ENCODE results near the gene TPST2. TPM values are rescaled to one million over a fixed set of nuclear protein-coding genes. Genes with fewer than 3 reads are reported as not detected.

TPST2 gene
- total and polyA plus RNA-seq, 9 of the 15 experiments (the other 6 are each of a cell fraction or from before 2014, with no cell fraction given): 14.2 to 123 (median 60.1) TPM

- no peak; the same call in 1 of the 2 replicates for TF ChIP-seq CEBPG (CRISPR knock-in tag; IDR thresholded peaks at IDR 0.05)
- TF ChIP-seq CEBPG (tag; conservative IDR thresholded peaks at IDR 0.05 in 1 of 2, IDR thresholded peaks at IDR 0.05 in 1 of 2): peak in 1 of 2 experiments; percentile 70; a peak in 3 of 4 replicates
- TF ChIP-seq TBP (optimal IDR thresholded peaks at IDR 0.05; ENCODE audit: low read depth, low read length): peak; percentile 25
- TF ChIP-seq NELFE (IDR thresholded peaks at IDR 0.05; ENCODE audit: insufficient read depth, insufficient read length): no peak
- TF ChIP-seq PHF8 (IDR thresholded peaks at IDR 0.05; ENCODE audit: borderline replicate concordance, low read length): peak; percentile 23; the same call in 1 of the 2 replicates
- no peak for TF ChIP-seq DACH1 (IDR thresholded peaks at IDR 0.05; ENCODE audit: partially characterized antibody)
These were observed 109.9 kb downstream of the TPST2 start (continued) for GRCh38 chr22:26479792-26480610.

GRCh38 chr22:26479043-26479791, 110.7 kb downstream of the TPST2 start:
- ChIA-PET CTCF (ENCODE audit: low intra/inter-chr PET ratio) (no interaction called here), POLR2A (interaction anchor here (0.7 to 1.4 kb wide), 7 partner anchors 10 to 193 kb away, joined by 3 to 8 read pairs (median 3); no protein-coding TSS in a partner anchor)
- WGBS (ENCODE audit: insufficient coverage, low coverage, missing lambda C conversion rate): 1% methylated on average over 12 of the region's 12 CpGs
- H3K9ac ChIP-seq (ENCODE audit: insufficient read depth in 1 of 2, low read depth in 2 of 2, low read length in 2 of 2): peak overlapping the region; percentile 41 to 81; a peak in 3 of 4 replicates
- H3K79me2 ChIP-seq (ENCODE audit: control insufficient read depth, insufficient read depth, low read length): peaks cover 77% of the 10 kb centered on the region
- no peaks in the 10 kb centered on the region for H3K9me3 ChIP-seq (replicated peaks; ENCODE audit: control insufficient read depth, insufficient read depth, low read depth, low read length)
- H4K20me1 ChIP-seq (replicated peaks; ENCODE audit: control insufficient read depth, insufficient read depth, low read length): no peaks in the 10 kb centered on the region
- peak overlapping the region; percentile 97 for H3K4me2 ChIP-seq (ENCODE audit: insufficient read depth, low read length)
- H3K4me3 ChIP-seq: peak overlapping the region; percentile 89
- peak overlapping the region; percentile 86 for H3K27ac ChIP-seq (ENCODE audit: extremely low read depth, low read depth, low read length)
- peak; percentile 16 for ATAC-seq
- BruUV-seq (replicated peaks): TSS peak; percentile 2
- no peaks in the 10 kb centered on the region for H3K9me1 ChIP-seq (ENCODE audit: control insufficient read depth, insufficient read depth, low read length)
- intact Hi-C loops (cut with micrococcal nuclease): no loop called here
- FAIRE-seq: no peak
- H3K27me3 ChIP-seq (ENCODE audit: control insufficient read depth in 2 of 2, insufficient read depth in 2 of 2, low read length in 2 of 2): no peaks in the 10 kb centered on the region
- peak in 2 of 4 experiments; percentile 26 to 44 for DNase-seq (ENCODE audit: extremely low read depth in 1 of 4, low spot score in 3 of 4)
- peak overlapping the region; percentile 75 for H2AFZ ChIP-seq (ENCODE audit: low read depth, low read length)
- in situ Hi-C loops (cut with MboI): no loop called here
- peaks cover 44% of the 10 kb centered on the region; the same call in 2 of the 3 replicates for H3K36me3 ChIP-seq (ENCODE audit: control insufficient read depth, insufficient read depth, low read length)
- H3K4me1 ChIP-seq (replicated peaks in 1 of 2; ENCODE audit: control insufficient read depth in 2 of 2, insufficient read depth in 2 of 2, low read length in 2 of 2): peaks cover 14 to 41% of the 10 kb centered on the region in 2 experiments; a peak in 4 of 5 replicates
- peak; percentile 51; the same call in 1 of the 2 replicates for TF ChIP-seq ZNF384 (IDR thresholded peaks at IDR 0.05; ENCODE audit: low read depth, low read length)
- TF ChIP-seq HSF4 (CRISPR knock-in tag; IDR thresholded peaks at IDR 0.05; ENCODE audit: borderline replicate concordance): no peak
- TF ChIP-seq ZFP30 (CRISPR knock-in tag; IDR thresholded peaks at IDR 0.05; ENCODE audit: borderline replicate concordance): no peak
- TF ChIP-seq, protein P1, sequence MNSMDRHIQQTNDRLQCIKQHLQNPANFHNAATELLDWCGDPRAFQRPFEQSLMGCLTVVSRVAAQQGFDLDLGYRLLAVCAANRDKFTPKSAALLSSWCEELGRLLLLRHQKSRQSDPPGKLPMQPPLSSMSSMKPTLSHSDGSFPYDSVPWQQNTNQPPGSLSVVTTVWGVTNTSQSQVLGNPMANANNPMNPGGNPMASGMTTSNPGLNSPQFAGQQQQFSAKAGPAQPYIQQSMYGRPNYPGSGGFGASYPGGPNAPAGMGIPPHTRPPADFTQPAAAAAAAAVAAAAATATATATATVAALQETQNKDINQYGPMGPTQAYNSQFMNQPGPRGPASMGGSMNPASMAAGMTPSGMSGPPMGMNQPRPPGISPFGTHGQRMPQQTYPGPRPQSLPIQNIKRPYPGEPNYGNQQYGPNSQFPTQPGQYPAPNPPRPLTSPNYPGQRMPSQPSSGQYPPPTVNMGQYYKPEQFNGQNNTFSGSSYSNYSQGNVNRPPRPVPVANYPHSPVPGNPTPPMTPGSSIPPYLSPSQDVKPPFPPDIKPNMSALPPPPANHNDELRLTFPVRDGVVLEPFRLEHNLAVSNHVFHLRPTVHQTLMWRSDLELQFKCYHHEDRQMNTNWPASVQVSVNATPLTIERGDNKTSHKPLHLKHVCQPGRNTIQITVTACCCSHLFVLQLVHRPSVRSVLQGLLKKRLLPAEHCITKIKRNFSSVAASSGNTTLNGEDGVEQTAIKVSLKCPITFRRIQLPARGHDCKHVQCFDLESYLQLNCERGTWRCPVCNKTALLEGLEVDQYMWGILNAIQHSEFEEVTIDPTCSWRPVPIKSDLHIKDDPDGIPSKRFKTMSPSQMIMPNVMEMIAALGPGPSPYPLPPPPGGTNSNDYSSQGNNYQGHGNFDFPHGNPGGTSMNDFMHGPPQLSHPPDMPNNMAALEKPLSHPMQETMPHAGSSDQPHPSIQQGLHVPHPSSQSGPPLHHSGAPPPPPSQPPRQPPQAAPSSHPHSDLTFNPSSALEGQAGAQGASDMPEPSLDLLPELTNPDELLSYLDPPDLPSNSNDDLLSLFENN (IDR thresholded peaks at IDR 0.05; ENCODE audit: low read depth in 2 of 2, low read length in 2 of 2): no peak
- TF ChIP-seq CTCF (IDR thresholded peaks at IDR 0.05 in 2 of 3, conservative IDR thresholded peaks at IDR 0.05 in 1 of 3; ENCODE audit: insufficient read depth in 2 of 3, low read depth in 1 of 3, low read length in 3 of 3): peak in 2 of 3 experiments; percentile 14 to 24; a peak in 1 of 6 replicates
- TF ChIP-seq KLF10 (CRISPR knock-in tag; IDR thresholded peaks at IDR 0.05): no peak
- no peak for TF ChIP-seq ERF (CRISPR knock-in tag; IDR thresholded peaks at IDR 0.05)
